BLaER1 treated with 17β-estradiol and CSF1 and Interleukin-3, amounts not matched to agents 10 nM and 100 nM (cell line): ENCODE results near the gene OXA1L.
"Not testable (repeated sequence)": the region's sequence is repeated elsewhere in the genome, so short reads cannot be mapped to it uniquely, and the experiment has no call there.

Source experiments
- H3K27ac ChIP-seq, 11 experiments: shearing (Covaris generic); formaldehyde crosslinking; 2 replicates each; pipeline ENCODE4 v1.8.1; 2022
- H3K27me3 ChIP-seq, 11 experiments: shearing (Covaris generic); formaldehyde crosslinking; 2 replicates each; pipeline ENCODE4 v1.8.1; 2022
- H3K36me3 ChIP-seq, 11 experiments: shearing (Covaris generic); formaldehyde crosslinking; 2 replicates each; pipeline ENCODE4 v1.8.1; 2022
- H3K4me1 ChIP-seq, 10 experiments: shearing (Covaris generic); formaldehyde crosslinking; 2 replicates each; pipeline ENCODE4 v1.8.1; 2022
- H3K4me2 ChIP-seq, 11 experiments: shearing (Covaris generic); formaldehyde crosslinking; 2 replicates each; pipeline ENCODE4 v1.8.1; 2022
- H3K4me3 ChIP-seq, 10 experiments: shearing (Covaris generic); formaldehyde crosslinking; 2 replicates each; pipeline ENCODE4 v1.8.1; 2022
- H3K9ac ChIP-seq, 11 experiments: shearing (Covaris generic); formaldehyde crosslinking; 2 replicates each; pipeline ENCODE4 v1.8.1; 2022
- H3K9me3 ChIP-seq, 11 experiments: shearing (Covaris generic); formaldehyde crosslinking; replicated peaks in 1 of 11; 2 replicates each; pipeline ENCODE4 v1.8.1; 2022
- H4K20me1 ChIP-seq, 11 experiments: shearing (Covaris generic); formaldehyde crosslinking; 2 replicates each; pipeline ENCODE4 v1.8.1; 2022
- Cebpa-rat ChIP-seq, 11 experiments: shearing (Covaris generic); IDR thresholded peaks; 2 replicates each; pipeline ENCODE4 v1.8.1; 2022

The OXA1L gene

GRCh38 chr14:22737052-22737451, 29.4 kb upstream of the OXA1L start:
- H3K4me2 ChIP-seq = no peak overlapping the region

GRCh38 chr14:22739423-22739822, 27.1 kb upstream of the OXA1L start:
- no peaks in the 10 kb centered on the region for H3K36me3 ChIP-seq

More at GRCh38 chr14:22737052-22737451, 29.4 kb upstream of the OXA1L start:
- Histone ChIP-seq H3K9ac (no peak overlapping the region), H3K27ac (no peak overlapping the region), H3K4me1 (no peaks in the 10 kb centered on the region), H4K20me1 (no peaks in the 10 kb centered on the region), H3K36me3 (no peaks in the 10 kb centered on the region), H3K27me3 (no peaks in the 10 kb centered on the region), H3K4me3 (no peak overlapping the region), H3K9me3 (peaks cover 13 to 26% (median 23%) of the 10 kb centered on the region in 11 experiments)
- TF ChIP-seq Cebpa-rat (IDR thresholded peaks at IDR 0.05) = no peak

GRCh38 chr14:22740020-22740419, 26.5 kb upstream of the OXA1L start:
- Histone ChIP-seq H4K20me1 (no peaks in the 10 kb centered on the region), H3K9ac (no peak overlapping the region), H3K27ac (no peak overlapping the region), H3K4me3 (no peak overlapping the region), H3K4me1 (no peaks in the 10 kb centered on the region), H3K4me2 (no peak overlapping the region), H3K9me3 (peaks cover 13 to 30% (median 23%) of the 10 kb centered on the region in 11 experiments), H3K36me3 (no peaks in the 10 kb centered on the region), H3K27me3 (no peaks in the 10 kb centered on the region)
- TF ChIP-seq Cebpa-rat (IDR thresholded peaks at IDR 0.05) = no peak

More at GRCh38 chr14:22739423-22739822, 27.1 kb upstream of the OXA1L start:
- Histone ChIP-seq H3K27me3 (no peaks in the 10 kb centered on the region), H3K4me2 (no peak overlapping the region), H3K9ac (no peak overlapping the region), H3K4me1 (no peaks in the 10 kb centered on the region), H3K27ac (no peak overlapping the region), H4K20me1 (no peaks in the 10 kb centered on the region), H3K4me3 (no peak overlapping the region), H3K9me3 (peaks cover 13 to 30% (median 23%) of the 10 kb centered on the region in 11 experiments)
- no peak for TF ChIP-seq Cebpa-rat (IDR thresholded peaks at IDR 0.05)

- H3K27ac ChIP-seq = peak overlapping the region in 6 of 11 experiments; percentile 8 to 77 (median 66); a peak in 11 of 22 replicates
- H3K9ac ChIP-seq = no peak overlapping the region
- peaks cover 12 to 29% (median 24%) of the 10 kb centered on the region in 10 experiments for H3K4me1 ChIP-seq
- no peak overlapping the region for H3K4me3 ChIP-seq
- H3K36me3 ChIP-seq = no peaks in the 10 kb centered on the region
- H3K27me3 ChIP-seq = no peaks in the 10 kb centered on the region
- H3K4me2 ChIP-seq = peak overlapping the region in 8 of 11 experiments; percentile 49 to 82 (median 74); a peak in 15 of 22 replicates
- no peaks in the 10 kb centered on the region for H4K20me1 ChIP-seq
- TF ChIP-seq Cebpa-rat (IDR thresholded peaks at IDR 0.05) = no peak
- no peaks in the 10 kb centered on the region for H3K9me3 ChIP-seq
Observed at GRCh38 chr14:22747769-22748168, 18.7 kb upstream of the OXA1L start.

GRCh38 chr14:22748206-22748605, 18.3 kb upstream of the OXA1L start:
- Histone ChIP-seq H4K20me1 (no peaks in the 10 kb centered on the region), H3K4me2 (peak overlapping the region; percentile 49 to 82 (median 72)), H3K9ac (peak overlapping the region in 8 of 11 experiments; percentile 1 to 62 (median 43); a peak in 12 of 22 replicates), H3K27me3 (no peaks in the 10 kb centered on the region), H3K27ac (peak overlapping the region in 10 of 11 experiments; percentile 2 to 77 (median 56); a peak in 18 of 22 replicates), H3K36me3 (no peaks in the 10 kb centered on the region), H3K4me1 (peaks cover 12 to 29% (median 24%) of the 10 kb centered on the region in 10 experiments), H3K4me3 (peak overlapping the region in 3 of 10 experiments; percentile 2 to 18 (median 4); a peak in 2 of 20 replicates), H3K9me3 (no peaks in the 10 kb centered on the region)
- TF ChIP-seq Cebpa-rat (IDR thresholded peaks at IDR 0.05) = no peak

- TF ChIP-seq Cebpa-rat (IDR thresholded peaks at IDR 0.05) = 0 out of 22 replicates have a peak, but pooled peaks of 1 of the 11 experiments have one; percentile 10
- H3K4me2 ChIP-seq = peak overlapping the region; percentile 49 to 82 (median 72)
Observed at GRCh38 chr14:22748631-22749068, 17.8 kb upstream of the OXA1L start.

GRCh38 chr14:22752422-22752821, 14.1 kb upstream of the OXA1L start:
- H4K20me1 ChIP-seq = no peaks in the 10 kb centered on the region
- no peaks in the 10 kb centered on the region for H3K27me3 ChIP-seq
- no peaks in the 10 kb centered on the region for H3K36me3 ChIP-seq
- H3K4me1 ChIP-seq = peaks cover 12 to 30% (median 24%) of the 10 kb centered on the region in 10 experiments
- H3K9ac ChIP-seq = no peak overlapping the region
- TF ChIP-seq Cebpa-rat (IDR thresholded peaks at IDR 0.05) = no peak
- H3K27ac ChIP-seq = no peak overlapping the region
- no peak overlapping the region for H3K4me2 ChIP-seq
- H3K9me3 ChIP-seq = no peaks in the 10 kb centered on the region
- no peak overlapping the region for H3K4me3 ChIP-seq

More at GRCh38 chr14:22748631-22749068, 17.8 kb upstream of the OXA1L start:
- Histone ChIP-seq H3K27ac (peak overlapping the region in 10 of 11 experiments; percentile 2 to 77 (median 56); a peak in 18 of 22 replicates), H3K9me3 (no peaks in the 10 kb centered on the region), H4K20me1 (no peaks in the 10 kb centered on the region), H3K4me3 (peak overlapping the region in 4 of 10 experiments; percentile 2 to 18 (median 6); a peak in 3 of 20 replicates), H3K27me3 (no peaks in the 10 kb centered on the region), H3K36me3 (no peaks in the 10 kb centered on the region), H3K9ac (peak overlapping the region in 8 of 11 experiments; percentile 1 to 62 (median 43); a peak in 12 of 22 replicates), H3K4me1 (peaks cover 12 to 29% (median 24%) of the 10 kb centered on the region in 10 experiments)

GRCh38 chr14:22753586-22753985, 12.9 kb upstream of the OXA1L start:
- no peak overlapping the region for H3K4me2 ChIP-seq
- no peak overlapping the region for H3K9ac ChIP-seq

GRCh38 chr14:22757972-22758650, 8.4 kb upstream of the OXA1L start:
- H3K36me3 ChIP-seq, H3K27ac ChIP-seq, H3K4me1 ChIP-seq, H3K9ac ChIP-seq, H4K20me1 ChIP-seq, H3K4me2 ChIP-seq, H3K27me3 ChIP-seq, H3K4me3 ChIP-seq: not testable (repeated sequence)
- peaks cover 12 to 27% (median 22%) of the 10 kb centered on the region in 11 experiments for H3K9me3 ChIP-seq

More at GRCh38 chr14:22753586-22753985, 12.9 kb upstream of the OXA1L start:
- peaks cover 6 to 19% (median 15%) of the 10 kb centered on the region in 10 experiments for H3K4me1 ChIP-seq
- no peak overlapping the region for H3K27ac ChIP-seq
- H3K36me3 ChIP-seq = no peaks in the 10 kb centered on the region
- no peaks in the 10 kb centered on the region for H3K27me3 ChIP-seq
- no peak for TF ChIP-seq Cebpa-rat (IDR thresholded peaks at IDR 0.05)
- no peaks in the 10 kb centered on the region for H3K9me3 ChIP-seq
- no peak overlapping the region for H3K4me3 ChIP-seq
- no peaks in the 10 kb centered on the region for H4K20me1 ChIP-seq
